ENCODE data around the gene LIN54.
"Not testable (repeated sequence)": the region's sequence is repeated elsewhere in the genome, so short reads cannot be mapped to it uniquely, and the experiment has no call there.

The LIN54 gene

GRCh38 chr4:83012200-83012686 is 1.6 kb upstream of the LIN54 start:
- CTCF ChIA-PET: interaction anchor here (0.6 to 0.7 kb wide), 3 partner anchors 116 to 1027 kb away, joined by 3 to 8 read pairs (median 3); no protein-coding TSS in a partner anchor
- TF ChIP-seq, protein P1, sequence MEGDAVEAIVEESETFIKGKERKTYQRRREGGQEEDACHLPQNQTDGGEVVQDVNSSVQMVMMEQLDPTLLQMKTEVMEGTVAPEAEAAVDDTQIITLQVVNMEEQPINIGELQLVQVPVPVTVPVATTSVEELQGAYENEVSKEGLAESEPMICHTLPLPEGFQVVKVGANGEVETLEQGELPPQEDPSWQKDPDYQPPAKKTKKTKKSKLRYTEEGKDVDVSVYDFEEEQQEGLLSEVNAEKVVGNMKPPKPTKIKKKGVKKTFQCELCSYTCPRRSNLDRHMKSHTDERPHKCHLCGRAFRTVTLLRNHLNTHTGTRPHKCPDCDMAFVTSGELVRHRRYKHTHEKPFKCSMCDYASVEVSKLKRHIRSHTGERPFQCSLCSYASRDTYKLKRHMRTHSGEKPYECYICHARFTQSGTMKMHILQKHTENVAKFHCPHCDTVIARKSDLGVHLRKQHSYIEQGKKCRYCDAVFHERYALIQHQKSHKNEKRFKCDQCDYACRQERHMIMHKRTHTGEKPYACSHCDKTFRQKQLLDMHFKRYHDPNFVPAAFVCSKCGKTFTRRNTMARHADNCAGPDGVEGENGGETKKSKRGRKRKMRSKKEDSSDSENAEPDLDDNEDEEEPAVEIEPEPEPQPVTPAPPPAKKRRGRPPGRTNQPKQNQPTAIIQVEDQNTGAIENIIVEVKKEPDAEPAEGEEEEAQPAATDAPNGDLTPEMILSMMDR (conservative IDR thresholded peaks at IDR 0.05; ENCODE audit: low read depth): no peak

DNA sequence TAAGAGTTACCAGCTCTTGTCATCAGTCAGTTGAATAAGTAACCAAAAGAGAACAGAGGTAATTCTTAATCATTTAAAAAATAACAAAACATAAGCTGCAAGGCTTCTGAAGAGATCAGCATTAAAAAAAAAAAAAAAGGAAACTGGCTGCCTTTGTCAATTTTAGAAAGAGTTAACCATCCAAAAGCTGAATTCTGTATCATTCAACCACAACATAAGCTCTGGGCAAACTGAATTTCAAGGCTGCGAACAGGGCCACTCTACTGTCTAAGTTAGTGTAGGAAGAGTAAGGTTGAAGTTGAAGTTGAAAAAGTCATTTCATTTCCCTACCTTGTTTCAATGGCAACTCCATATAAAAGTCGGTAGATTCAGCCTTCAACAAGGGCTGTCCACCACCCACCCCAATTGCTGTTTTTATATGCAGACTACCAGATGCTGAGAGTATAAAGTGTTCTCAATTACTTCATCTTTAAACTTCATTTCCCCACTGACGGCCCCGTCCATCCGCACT is 1.1 kb upstream of the LIN54 start:
- ChIA-PET CTCF (interaction anchor here (0.6 to 0.7 kb wide), 4 partner anchors 112 to 1028 kb away, joined by 3 to 8 read pairs (median 4); no protein-coding TSS in a partner anchor), POLR2A (ENCODE audit: low non-redundant PET) (interaction anchor here (0.7 to 1.1 kb wide), 2 partner anchors 23 to 303 kb away, joined by 3 read pairs; partner anchors contain the start of gene COPS4)
- TF ChIP-seq, protein P1 (conservative IDR thresholded peaks at IDR 0.05; ENCODE audit: low read depth): no peak
- peak; percentile 5 for DNase-seq (ENCODE audit: low spot score)
- peak overlapping the region; percentile 89 for H3K27ac ChIP-seq

More at GRCh38 chr4:83012200-83012686, 1.6 kb upstream of the LIN54 start:
- DNase-seq (ENCODE audit: low spot score): peak; percentile 17
- POLR2A ChIA-PET (ENCODE audit: low non-redundant PET): interaction anchor here (1.0 to 1.1 kb wide), 2 partner anchors 23 kb away, joined by 3 to 9 read pairs; partner anchors contain the start of gene COPS4
- H3K27ac ChIP-seq: peak overlapping the region; percentile 89

- DNase-seq (ENCODE audit: low spot score): peak; percentile 26
- CTCF ChIA-PET: no interaction called here
- peak overlapping the region; percentile 94 for H3K27ac ChIP-seq
- TF ChIP-seq, protein P1 (conservative IDR thresholded peaks at IDR 0.05; ENCODE audit: low read depth): no peak
- POLR2A ChIA-PET (ENCODE audit: low non-redundant PET): no interaction called here
Measured at GRCh38 chr4:83010111-83010521, 507 bp downstream of the LIN54 start.

GRCh38 chr4:83009529-83009928 is 1.1 kb downstream of the LIN54 start:
- POLR2A ChIA-PET (ENCODE audit: low non-redundant PET): no interaction called here
- TF ChIP-seq, protein P1 (conservative IDR thresholded peaks at IDR 0.05; ENCODE audit: low read depth): no peak
- CTCF ChIA-PET: interaction anchor here (0.6 kb wide), 1 partner anchor 274 kb away, joined by 3 read pairs; no protein-coding TSS in a partner anchor
- DNase-seq (ENCODE audit: low spot score): no peak
- H3K27ac ChIP-seq: no peak overlapping the region

- POLR2A ChIA-PET (ENCODE audit: low non-redundant PET); H3K27ac ChIP-seq: not testable (repeated sequence)
Measured at GRCh38 chr4:83003044-83003791, 7.4 kb downstream of the LIN54 start.

GRCh38 chr4:83002329-83002728 is 8.3 kb downstream of the LIN54 start:
- CTCF ChIA-PET: no interaction called here
- TF ChIP-seq, protein P1 (conservative IDR thresholded peaks at IDR 0.05; ENCODE audit: low read depth): no peak

More at GRCh38 chr4:83003044-83003791, 7.4 kb downstream of the LIN54 start:
- DNase-seq (ENCODE audit: low spot score); CTCF ChIA-PET: not testable (repeated sequence)

More at GRCh38 chr4:83002329-83002728, 8.3 kb downstream of the LIN54 start:
- DNase-seq (ENCODE audit: low spot score): no peak
- POLR2A ChIA-PET (ENCODE audit: low non-redundant PET): no interaction called here
- H3K27ac ChIP-seq: no peak overlapping the region
